ENCODE data around the gene CRELD1.

The CRELD1 gene

DNA sequence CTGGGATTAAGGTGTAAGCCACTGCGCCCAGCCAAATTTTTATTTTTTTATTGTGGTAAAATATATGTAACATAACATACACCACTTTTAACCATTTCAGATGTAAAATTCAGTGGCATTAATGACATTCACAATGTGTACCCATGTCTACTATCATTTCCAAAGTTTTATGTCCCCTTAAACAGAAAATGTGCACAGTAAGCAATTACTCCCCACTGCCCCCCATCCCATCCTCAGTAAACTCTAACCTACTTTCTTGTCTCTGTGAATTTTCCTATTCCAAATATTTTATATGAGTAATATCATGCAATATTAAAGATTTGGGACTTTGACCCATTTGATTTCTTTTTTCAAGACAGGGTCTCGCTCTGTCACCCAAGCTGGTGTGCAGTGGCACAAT lies 33.2 kb downstream of the CRELD1 start:
- DNase-seq, result no peak

- no peak for DNase-seq
Measured at GRCh38 chr3:9969632-9970019, 36.0 kb downstream of the CRELD1 start.

DNA sequence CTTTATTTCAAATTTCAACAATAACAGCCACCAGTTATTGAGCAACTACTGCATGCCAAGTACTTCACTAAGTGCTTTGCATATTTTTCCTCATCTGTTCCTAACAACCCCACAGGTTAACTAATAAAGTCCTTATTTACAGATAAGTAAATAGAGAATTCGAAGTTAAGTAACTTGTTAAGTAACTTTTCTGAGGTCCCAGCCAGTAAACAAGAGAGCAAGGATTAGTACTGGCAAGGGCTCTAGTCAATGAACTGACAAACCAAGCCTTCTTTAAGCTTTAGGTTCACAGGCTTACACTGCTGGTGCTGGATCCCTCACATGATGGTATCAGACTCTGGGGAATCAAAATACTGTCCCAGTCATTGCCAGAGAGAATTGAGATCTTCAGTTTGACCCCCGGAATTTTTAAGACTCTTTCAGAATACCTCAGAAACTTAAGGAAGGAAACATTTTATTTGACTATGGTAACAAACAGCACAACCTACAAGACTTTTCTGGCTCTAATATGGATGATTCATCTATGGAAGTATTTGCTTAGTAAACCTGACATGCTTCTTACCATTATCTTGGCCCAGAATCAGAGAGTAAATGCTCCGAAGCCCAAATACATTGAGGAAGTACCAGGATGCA lies 36.5 kb downstream of the CRELD1 start:
- no peak for DNase-seq

- no peak for DNase-seq
Measured at GRCh38 chr3:9976721-9977709, 43.4 kb downstream of the CRELD1 start.

DNA sequence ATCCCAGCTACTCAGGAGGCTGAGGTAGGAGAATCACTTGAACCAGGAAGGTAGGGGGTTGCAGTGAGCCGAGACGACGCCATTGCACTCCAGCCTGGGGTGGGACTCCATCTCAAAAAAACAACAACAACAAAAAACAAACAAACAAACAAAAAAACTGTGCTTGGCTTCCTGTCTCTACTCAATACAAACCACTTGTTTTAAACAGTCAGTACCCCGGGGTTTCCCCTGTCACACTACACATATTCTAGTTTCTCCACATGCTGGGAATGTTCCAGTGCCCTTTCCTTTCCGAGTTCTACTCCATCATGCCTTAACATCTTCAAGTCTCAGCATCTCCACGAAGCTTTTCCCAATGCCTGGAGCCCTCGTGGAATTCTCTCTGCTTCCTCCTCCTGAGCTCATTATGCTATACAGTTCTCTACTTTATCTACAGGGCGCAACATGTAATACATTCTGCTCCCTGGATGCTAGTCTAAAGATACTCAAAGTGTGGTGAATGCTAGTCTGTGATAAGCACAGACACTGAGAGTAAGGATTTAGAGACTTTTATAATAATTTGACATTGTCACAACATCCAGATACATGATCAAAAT lies 45.2 kb downstream of the CRELD1 start:
- DNase-seq, result no peak

GRCh38 chr3:9980251-9980650 lies 46.6 kb downstream of the CRELD1 start:
- DNase-seq, result no peak

DNA sequence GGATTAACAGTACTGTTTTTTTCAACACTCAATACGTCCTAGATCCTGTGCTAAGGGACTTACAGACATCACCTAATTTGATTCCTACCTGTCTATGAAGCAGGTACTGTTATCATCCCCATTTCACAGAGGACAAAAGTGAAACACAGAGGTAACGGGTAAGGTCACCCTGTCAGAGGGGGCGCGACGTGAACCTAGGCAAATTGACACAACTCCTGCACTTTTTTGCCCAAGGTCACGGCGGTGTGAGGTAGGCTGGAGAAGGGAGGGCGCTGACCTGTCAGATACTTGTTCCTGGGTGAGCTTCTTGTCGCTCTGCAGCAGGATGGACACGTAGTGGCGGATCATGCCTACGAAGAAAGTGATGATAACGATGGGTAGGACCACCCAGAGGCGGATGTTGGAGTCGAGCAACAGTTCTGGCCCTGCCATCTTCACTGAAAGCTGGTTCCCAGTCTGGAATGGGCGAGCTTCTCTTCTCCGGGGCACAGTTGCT lies 52.6 kb downstream of the CRELD1 start:
- no peak for DNase-seq

- DNase-seq, result no peak
Measured at GRCh38 chr3:9994086-9994844, 60.6 kb downstream of the CRELD1 start.
